Measurements from ENCODE around the gene PLSCR3.

DNA sequence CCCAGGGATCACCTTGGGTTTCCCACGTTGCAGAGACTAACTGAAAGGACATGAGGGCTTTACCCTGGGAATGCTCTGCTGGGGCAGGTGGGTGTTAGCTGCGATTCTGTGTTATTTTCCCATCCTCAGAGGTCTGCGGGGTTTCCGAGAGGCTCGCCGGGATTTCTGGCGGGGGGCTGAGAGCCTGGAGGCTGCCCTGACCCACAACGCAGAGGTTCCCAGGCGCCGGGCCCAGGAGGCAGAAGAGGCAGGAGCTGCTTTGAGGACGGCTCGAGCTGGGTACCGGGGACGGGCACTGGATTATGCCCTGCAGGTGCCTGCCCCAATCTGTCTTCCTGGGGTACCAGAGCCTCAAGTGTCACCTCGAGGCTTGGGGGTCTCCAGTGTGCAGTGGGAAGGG, 51.1 kb downstream of the PLSCR3 start:
- no peak for TF ChIP-seq EZH2 (IDR thresholded peaks at IDR 0.05)
- TF ChIP-seq POLR2AphosphoS5 (IDR thresholded peaks at IDR 0.05; ENCODE audit: low read depth, low read length): no peak
- TF ChIP-seq, protein P1, sequence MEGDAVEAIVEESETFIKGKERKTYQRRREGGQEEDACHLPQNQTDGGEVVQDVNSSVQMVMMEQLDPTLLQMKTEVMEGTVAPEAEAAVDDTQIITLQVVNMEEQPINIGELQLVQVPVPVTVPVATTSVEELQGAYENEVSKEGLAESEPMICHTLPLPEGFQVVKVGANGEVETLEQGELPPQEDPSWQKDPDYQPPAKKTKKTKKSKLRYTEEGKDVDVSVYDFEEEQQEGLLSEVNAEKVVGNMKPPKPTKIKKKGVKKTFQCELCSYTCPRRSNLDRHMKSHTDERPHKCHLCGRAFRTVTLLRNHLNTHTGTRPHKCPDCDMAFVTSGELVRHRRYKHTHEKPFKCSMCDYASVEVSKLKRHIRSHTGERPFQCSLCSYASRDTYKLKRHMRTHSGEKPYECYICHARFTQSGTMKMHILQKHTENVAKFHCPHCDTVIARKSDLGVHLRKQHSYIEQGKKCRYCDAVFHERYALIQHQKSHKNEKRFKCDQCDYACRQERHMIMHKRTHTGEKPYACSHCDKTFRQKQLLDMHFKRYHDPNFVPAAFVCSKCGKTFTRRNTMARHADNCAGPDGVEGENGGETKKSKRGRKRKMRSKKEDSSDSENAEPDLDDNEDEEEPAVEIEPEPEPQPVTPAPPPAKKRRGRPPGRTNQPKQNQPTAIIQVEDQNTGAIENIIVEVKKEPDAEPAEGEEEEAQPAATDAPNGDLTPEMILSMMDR (IDR thresholded peaks at IDR 0.05 in 2 of 3, conservative IDR thresholded peaks at IDR 0.05 in 1 of 3; ENCODE audit: borderline replicate concordance in 1 of 3, insufficient read depth in 1 of 3, low read depth in 2 of 3, low read length in 2 of 3): no peak
- TF ChIP-seq, protein P2, sequence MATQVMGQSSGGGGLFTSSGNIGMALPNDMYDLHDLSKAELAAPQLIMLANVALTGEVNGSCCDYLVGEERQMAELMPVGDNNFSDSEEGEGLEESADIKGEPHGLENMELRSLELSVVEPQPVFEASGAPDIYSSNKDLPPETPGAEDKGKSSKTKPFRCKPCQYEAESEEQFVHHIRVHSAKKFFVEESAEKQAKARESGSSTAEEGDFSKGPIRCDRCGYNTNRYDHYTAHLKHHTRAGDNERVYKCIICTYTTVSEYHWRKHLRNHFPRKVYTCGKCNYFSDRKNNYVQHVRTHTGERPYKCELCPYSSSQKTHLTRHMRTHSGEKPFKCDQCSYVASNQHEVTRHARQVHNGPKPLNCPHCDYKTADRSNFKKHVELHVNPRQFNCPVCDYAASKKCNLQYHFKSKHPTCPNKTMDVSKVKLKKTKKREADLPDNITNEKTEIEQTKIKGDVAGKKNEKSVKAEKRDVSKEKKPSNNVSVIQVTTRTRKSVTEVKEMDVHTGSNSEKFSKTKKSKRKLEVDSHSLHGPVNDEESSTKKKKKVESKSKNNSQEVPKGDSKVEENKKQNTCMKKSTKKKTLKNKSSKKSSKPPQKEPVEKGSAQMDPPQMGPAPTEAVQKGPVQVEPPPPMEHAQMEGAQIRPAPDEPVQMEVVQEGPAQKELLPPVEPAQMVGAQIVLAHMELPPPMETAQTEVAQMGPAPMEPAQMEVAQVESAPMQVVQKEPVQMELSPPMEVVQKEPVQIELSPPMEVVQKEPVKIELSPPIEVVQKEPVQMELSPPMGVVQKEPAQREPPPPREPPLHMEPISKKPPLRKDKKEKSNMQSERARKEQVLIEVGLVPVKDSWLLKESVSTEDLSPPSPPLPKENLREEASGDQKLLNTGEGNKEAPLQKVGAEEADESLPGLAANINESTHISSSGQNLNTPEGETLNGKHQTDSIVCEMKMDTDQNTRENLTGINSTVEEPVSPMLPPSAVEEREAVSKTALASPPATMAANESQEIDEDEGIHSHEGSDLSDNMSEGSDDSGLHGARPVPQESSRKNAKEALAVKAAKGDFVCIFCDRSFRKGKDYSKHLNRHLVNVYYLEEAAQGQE (IDR thresholded peaks at IDR 0.05; ENCODE audit: low read depth): no peak
- no peak for TF ChIP-seq POLR2A (IDR thresholded peaks at IDR 0.05; ENCODE audit: borderline replicate concordance, extremely low read depth, insufficient read depth, insufficient read length)
- TF ChIP-seq JUND (IDR thresholded peaks at IDR 0.05): no peak
- no peak for TF ChIP-seq CBX3 (IDR thresholded peaks at IDR 0.05; ENCODE audit: low read depth)
